Muscle of back (tissue), 11 donors: ENCODE results near the gene GRK3. TPM values are rescaled to one million over a fixed set of nuclear protein-coding genes. Genes with fewer than 3 reads are reported as not detected.
"Not testable (repeated sequence)": the region's sequence is repeated elsewhere in the genome, so short reads cannot be mapped to it uniquely, and the experiment has no call there.

ENCODE experiments used
- DNase-seq, 3 donors: peaks; one replicate each; pipeline versions ENCODE4 v3.0.0 to v3.0.0-alpha.2; 2013
- polyA plus RNA-seq, 10 donors: library from polyadenylated mRNA; unstranded; fragments of 120-200 nt; gene quantifications; one replicate each; pipeline ENCODE4 v1.2.1, GENCODE V29; 2013; ENCODE audit not compliant: insufficient read length in 10 of 10

The GRK3 gene
- polyA plus RNA-seq, 10 donors: 6.2 to 14.3 (median 8.1) TPM

- DNase-seq: not testable (repeated sequence)
Measured at GRCh38 chr22:25625747-25626623, 61.5 kb downstream of the GRK3 start.

- DNase-seq: no peak
Measured at GRCh38 chr22:25626624-25626990, 62.1 kb downstream of the GRK3 start.

- DNase-seq: no peak
Measured at GRCh38 chr22:25627271-25627852, 62.9 kb downstream of the GRK3 start.

- DNase-seq: no peak
Measured at GRCh38 chr22:25628494-25628893, 64.0 kb downstream of the GRK3 start.

GRCh38 chr22:25629613-25630012 is 65.1 kb downstream of the GRK3 start:
- no peak for DNase-seq

- DNase-seq: no peak
Measured at GRCh38 chr22:25630447-25630846, 66.0 kb downstream of the GRK3 start.

- DNase-seq: no peak
Measured at GRCh38 chr22:25636323-25636722, 71.8 kb downstream of the GRK3 start.

GRCh38 chr22:25637032-25637431 is 72.6 kb downstream of the GRK3 start:
- DNase-seq: no peak

GRCh38 chr22:25637672-25638071 is 73.2 kb downstream of the GRK3 start:
- no peak for DNase-seq

GRCh38 chr22:25638638-25639037 is 74.2 kb downstream of the GRK3 start:
- DNase-seq: no peak

- no peak for DNase-seq
Measured at GRCh38 chr22:25641650-25642049, 77.2 kb downstream of the GRK3 start.

- DNase-seq: no peak
Measured at GRCh38 chr22:25643232-25644000, 78.9 kb downstream of the GRK3 start.

- no peak for DNase-seq
Measured at GRCh38 chr22:25644122-25644521, 79.6 kb downstream of the GRK3 start.

GRCh38 chr22:25645266-25645665 is 80.8 kb downstream of the GRK3 start:
- DNase-seq: no peak

GRCh38 chr22:25645964-25646363 is 81.5 kb downstream of the GRK3 start:
- DNase-seq: no peak

- DNase-seq: no peak
Measured at GRCh38 chr22:25650833-25651232, 86.4 kb downstream of the GRK3 start.

GRCh38 chr22:25651332-25652085 is 87.0 kb downstream of the GRK3 start:
- no peak for DNase-seq

GRCh38 chr22:25654676-25655075 is 90.2 kb downstream of the GRK3 start:
- no peak for DNase-seq

- DNase-seq: no peak
Measured at GRCh38 chr22:25655371-25655935, 91.0 kb downstream of the GRK3 start.

GRCh38 chr22:25656724-25657123 is 92.2 kb downstream of the GRK3 start:
- no peak for DNase-seq

- DNase-seq: peak in 1 of 3 donors; percentile 53
Measured at GRCh38 chr22:25658633-25659032, 94.2 kb downstream of the GRK3 start.

- DNase-seq: no peak
Measured at GRCh38 chr22:25659413-25659812, 94.9 kb downstream of the GRK3 start.
